Activated naive CD4-positive, alpha-beta T cell treated with anti-CD3 and anti-CD28 coated beads, Interleukin-2, amount 50 U/mL, for 72 hours (primary cell): Measurements from ENCODE around the gene PITPNC1. TPM values are rescaled to one million over a fixed set of nuclear protein-coding genes. Genes with fewer than 3 reads are reported as not detected.
A peak's percentile ranks its signal among the peaks of the same experiment; 100 is the strongest.

Experiments used
- ATAC-seq, 2 donors: fragments of 150-1000 bp; cut with Tn5 transposase; 2 replicates each; pipeline ENCODE4 v1.10.0; 2021; ENCODE audit warnings: mild to moderate bottlenecking in 2 of 2, moderate library complexity in 2 of 2
- DNase-seq, 2 donors: peaks; one replicate each; pipeline ENCODE4 v3.0.0; 2021 to 2022; ENCODE audit warnings: low spot score in 2 of 2
- H3K27ac Mint-ChIP-seq, 2 donors: one replicate each; pipeline ENCODE4 v1.8.0; 2022; ENCODE audit warnings: mild to moderate bottlenecking in 2 of 2, mixed read lengths in 2 of 2
- H3K36me3 Mint-ChIP-seq, 2 donors: one replicate each; pipeline ENCODE4 v1.8.0; 2022; ENCODE audit warnings: mixed read lengths in 2 of 2
- H3K9me3 Mint-ChIP-seq, 2 donors: one replicate each; pipeline ENCODE4 v1.8.0; 2022; ENCODE audit warnings: mixed read lengths in 2 of 2
- total RNA-seq, 2 donors: library from RNA; stranded (reverse); gene quantifications; one replicate each; pipeline ENCODE4 v1.2.3, GENCODE V29; 2022

PITPNC1 gene
- total RNA-seq, 2 donors from 2014 or later = 56.8 to 65.3 TPM

GRCh38 chr17:67602444-67602843 lies 225.4 kb downstream of the PITPNC1 start:
- DNase-seq = no peak
- H3K27ac Mint-ChIP-seq = peak overlapping the region in 1 of 2 donors; percentile 64
- no peaks in the 10 kb centered on the region for H3K9me3 Mint-ChIP-seq
- no peaks in the 10 kb centered on the region for H3K36me3 Mint-ChIP-seq
- ATAC-seq = no peak

- no peaks in the 10 kb centered on the region for H3K9me3 Mint-ChIP-seq
- H3K27ac Mint-ChIP-seq = peak overlapping the region in 1 of 2 donors; percentile 4
- peak; percentile 74 to 78 for ATAC-seq
- no peaks in the 10 kb centered on the region for H3K36me3 Mint-ChIP-seq
- DNase-seq = peak in 1 of 2 donors; percentile 30
Observed at GRCh38 chr17:67602974-67603373, 225.9 kb downstream of the PITPNC1 start.

- Mint-ChIP-seq H3K27ac (no peak overlapping the region), H3K9me3 (no peaks in the 10 kb centered on the region), H3K36me3 (no peaks in the 10 kb centered on the region)
- no peak for DNase-seq
- ATAC-seq = no peak
Observed at GRCh38 chr17:67605256-67605912, 228.3 kb downstream of the PITPNC1 start.

- DNase-seq (no peak), ATAC-seq (no peak)
- Mint-ChIP-seq H3K9me3 (no peaks in the 10 kb centered on the region), H3K27ac (no peak overlapping the region), H3K36me3 (no peaks in the 10 kb centered on the region)
Observed at GRCh38 chr17:67606471-67606870, 229.4 kb downstream of the PITPNC1 start.

DNA sequence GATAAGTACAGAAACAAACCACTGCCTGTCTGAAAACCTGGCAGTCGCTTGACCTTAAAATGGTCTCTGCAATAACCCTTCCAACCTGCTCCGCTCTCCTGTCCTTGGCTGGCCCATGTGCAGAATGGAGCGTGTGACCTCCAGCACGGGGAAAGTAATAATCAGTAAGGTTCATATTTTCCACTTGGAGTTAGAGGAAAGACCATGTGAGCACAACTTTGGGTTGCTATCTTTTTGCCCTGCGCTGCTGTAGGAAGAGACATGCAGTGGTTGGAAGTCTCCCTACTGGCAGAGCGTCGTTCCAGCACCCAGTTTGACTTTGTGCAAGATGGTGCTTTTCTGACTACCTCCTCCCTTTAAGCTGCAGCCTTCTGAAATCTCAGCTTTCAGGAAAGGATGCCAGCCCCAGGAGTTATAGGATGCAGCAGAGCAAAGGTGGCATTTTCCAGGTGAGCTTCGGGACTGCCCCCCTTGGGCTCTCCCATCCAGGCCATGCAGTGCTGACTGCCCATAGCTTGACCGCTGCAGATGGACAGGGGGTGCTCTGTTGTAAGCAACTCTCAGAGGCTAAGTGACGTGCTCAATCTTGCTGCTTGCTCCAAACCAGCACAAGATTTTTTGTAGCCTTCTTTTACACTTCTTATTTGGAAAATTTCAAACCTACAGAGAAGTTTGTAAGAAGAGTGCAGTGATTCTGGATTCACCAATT lies 230.0 kb downstream of the PITPNC1 start:
- no peak for ATAC-seq
- DNase-seq = no peak
- Mint-ChIP-seq H3K9me3 (no peaks in the 10 kb centered on the region), H3K27ac (no peak overlapping the region), H3K36me3 (no peaks in the 10 kb centered on the region)

- no peak for DNase-seq
- H3K36me3 Mint-ChIP-seq = no peaks in the 10 kb centered on the region
- H3K27ac Mint-ChIP-seq = peak overlapping the region in 1 of 2 donors; percentile 56
- no peak for ATAC-seq
- no peaks in the 10 kb centered on the region for H3K9me3 Mint-ChIP-seq
Observed at GRCh38 chr17:67610061-67610460, 233.0 kb downstream of the PITPNC1 start.

DNA sequence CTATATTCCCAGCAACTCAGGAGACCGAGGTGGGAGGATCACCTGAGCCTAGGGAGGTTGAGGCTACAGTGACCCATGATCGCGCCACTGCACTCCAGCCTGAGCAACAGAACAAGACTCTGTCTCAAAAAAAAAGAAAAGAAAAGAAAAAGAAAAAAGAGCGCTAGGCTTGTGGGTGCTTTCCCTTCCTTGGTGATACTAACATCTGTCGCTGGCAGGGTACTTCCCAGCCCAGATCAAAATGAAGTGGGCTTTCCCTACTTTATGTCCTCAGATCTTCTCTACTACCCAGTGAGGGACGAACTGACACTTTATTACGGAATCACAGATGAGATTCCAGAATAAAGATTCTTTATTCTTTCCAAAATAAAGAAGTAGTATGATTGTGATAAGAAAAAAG lies 236.9 kb downstream of the PITPNC1 start:
- DNase-seq = no peak
- Mint-ChIP-seq H3K27ac (peak overlapping the region; percentile 39 to 68), H3K9me3 (no peaks in the 10 kb centered on the region), H3K36me3 (no peaks in the 10 kb centered on the region)
- ATAC-seq = peak in 1 of 2 donors; percentile 33

DNA sequence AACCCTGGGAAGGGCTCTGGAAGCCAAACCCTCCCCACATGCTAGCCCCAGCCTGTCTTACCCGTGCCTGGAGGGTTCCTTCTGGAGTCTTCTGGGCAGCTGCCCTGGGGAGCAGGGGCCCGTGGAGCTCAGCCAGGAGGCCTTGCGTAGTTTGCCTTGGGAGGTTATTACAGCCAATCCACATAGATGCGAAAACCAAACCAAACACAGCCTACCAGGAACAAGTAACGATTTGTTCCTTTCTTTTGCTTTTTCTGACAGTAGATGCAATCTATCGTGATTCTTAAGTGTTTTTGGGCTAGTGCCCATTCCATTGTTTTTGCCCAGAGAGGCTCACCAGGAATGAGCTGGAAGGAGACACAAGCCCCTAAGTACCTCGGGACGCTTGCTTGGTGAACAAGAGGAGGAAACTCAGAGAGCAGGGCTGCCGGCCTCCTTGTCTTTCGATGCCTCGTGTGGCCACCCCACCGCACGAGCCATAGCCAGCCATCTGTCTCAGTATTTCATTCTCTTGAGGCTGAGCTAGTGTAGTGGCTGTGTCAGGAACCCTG lies 238.0 kb downstream of the PITPNC1 start:
- no peaks in the 10 kb centered on the region for H3K9me3 Mint-ChIP-seq
- H3K27ac Mint-ChIP-seq = no peak overlapping the region
- no peaks in the 10 kb centered on the region for H3K36me3 Mint-ChIP-seq
- no peak for DNase-seq
- ATAC-seq = no peak

- Mint-ChIP-seq H3K27ac (peak overlapping the region in 1 of 2 donors; percentile 45), H3K36me3 (no peaks in the 10 kb centered on the region)
- ATAC-seq = no peak
Observed at GRCh38 chr17:67615736-67616135, 238.7 kb downstream of the PITPNC1 start.

GRCh38 chr17:67617304-67617899 lies 240.3 kb downstream of the PITPNC1 start:
- no peak for ATAC-seq

More at GRCh38 chr17:67615736-67616135, 238.7 kb downstream of the PITPNC1 start:
- DNase-seq = no peak
- no peaks in the 10 kb centered on the region for H3K9me3 Mint-ChIP-seq

DNA sequence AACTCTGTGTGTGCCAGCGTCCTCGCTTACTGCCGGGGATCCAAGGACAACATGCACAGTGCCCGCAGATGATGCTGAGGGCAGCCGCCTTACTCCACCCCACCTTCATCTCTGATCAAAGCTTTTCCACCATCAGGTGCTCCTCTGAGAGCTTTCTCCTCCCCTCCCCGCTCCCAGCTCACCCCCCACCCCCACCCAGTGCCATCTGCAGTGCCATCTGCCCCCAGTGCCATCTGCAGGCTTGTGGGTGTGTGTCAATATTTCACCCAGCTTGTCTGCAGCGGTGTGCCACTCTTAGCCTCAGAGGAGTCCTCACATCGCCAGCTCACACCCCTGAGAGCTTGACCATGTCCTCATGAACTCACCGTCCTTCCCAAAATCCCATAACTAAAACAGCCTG lies 242.5 kb downstream of the PITPNC1 start:
- peak overlapping the region in 1 of 2 donors; percentile 92 for H3K27ac Mint-ChIP-seq
- no peak for ATAC-seq
- no peaks in the 10 kb centered on the region for H3K36me3 Mint-ChIP-seq
- no peaks in the 10 kb centered on the region for H3K9me3 Mint-ChIP-seq
- no peak for DNase-seq

More at GRCh38 chr17:67617304-67617899, 240.3 kb downstream of the PITPNC1 start:
- no peak for DNase-seq
- Mint-ChIP-seq H3K27ac (peak overlapping the region in 1 of 2 donors; percentile 48), H3K9me3 (no peaks in the 10 kb centered on the region), H3K36me3 (no peaks in the 10 kb centered on the region)

DNA sequence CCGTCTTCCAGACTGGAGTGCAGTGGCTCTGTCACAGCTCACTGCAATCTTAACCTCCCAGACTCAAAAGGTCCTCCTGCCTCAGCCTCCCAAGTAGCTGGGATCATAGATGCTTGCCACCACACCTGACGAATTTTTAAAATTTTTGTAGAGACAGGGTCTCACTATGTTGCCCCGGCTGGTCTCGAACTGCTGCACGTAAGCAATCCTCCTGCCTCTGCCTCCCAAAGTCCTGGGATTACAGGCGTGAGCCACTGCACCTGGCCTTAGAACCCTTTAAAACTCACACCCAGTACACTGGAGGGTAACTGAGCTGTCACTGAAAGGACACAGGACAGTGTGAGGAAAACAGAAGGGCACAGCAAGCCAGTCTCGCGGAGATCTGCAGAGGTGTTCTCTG lies 243.0 kb downstream of the PITPNC1 start:
- DNase-seq (no peak), ATAC-seq (no peak)
- Mint-ChIP-seq H3K9me3 (no peaks in the 10 kb centered on the region), H3K36me3 (no peaks in the 10 kb centered on the region), H3K27ac (peak overlapping the region in 1 of 2 donors; percentile 92)

- no peak overlapping the region for H3K27ac Mint-ChIP-seq
- H3K36me3 Mint-ChIP-seq = no peaks in the 10 kb centered on the region
- no peak for DNase-seq
- ATAC-seq = no peak
- H3K9me3 Mint-ChIP-seq = no peaks in the 10 kb centered on the region
Observed at GRCh38 chr17:67620636-67621035, 243.6 kb downstream of the PITPNC1 start.

GRCh38 chr17:67623767-67624166 lies 246.7 kb downstream of the PITPNC1 start:
- no peaks in the 10 kb centered on the region for H3K9me3 Mint-ChIP-seq
- no peak overlapping the region for H3K27ac Mint-ChIP-seq
- no peaks in the 10 kb centered on the region for H3K36me3 Mint-ChIP-seq
- ATAC-seq = no peak
- no peak for DNase-seq

DNA sequence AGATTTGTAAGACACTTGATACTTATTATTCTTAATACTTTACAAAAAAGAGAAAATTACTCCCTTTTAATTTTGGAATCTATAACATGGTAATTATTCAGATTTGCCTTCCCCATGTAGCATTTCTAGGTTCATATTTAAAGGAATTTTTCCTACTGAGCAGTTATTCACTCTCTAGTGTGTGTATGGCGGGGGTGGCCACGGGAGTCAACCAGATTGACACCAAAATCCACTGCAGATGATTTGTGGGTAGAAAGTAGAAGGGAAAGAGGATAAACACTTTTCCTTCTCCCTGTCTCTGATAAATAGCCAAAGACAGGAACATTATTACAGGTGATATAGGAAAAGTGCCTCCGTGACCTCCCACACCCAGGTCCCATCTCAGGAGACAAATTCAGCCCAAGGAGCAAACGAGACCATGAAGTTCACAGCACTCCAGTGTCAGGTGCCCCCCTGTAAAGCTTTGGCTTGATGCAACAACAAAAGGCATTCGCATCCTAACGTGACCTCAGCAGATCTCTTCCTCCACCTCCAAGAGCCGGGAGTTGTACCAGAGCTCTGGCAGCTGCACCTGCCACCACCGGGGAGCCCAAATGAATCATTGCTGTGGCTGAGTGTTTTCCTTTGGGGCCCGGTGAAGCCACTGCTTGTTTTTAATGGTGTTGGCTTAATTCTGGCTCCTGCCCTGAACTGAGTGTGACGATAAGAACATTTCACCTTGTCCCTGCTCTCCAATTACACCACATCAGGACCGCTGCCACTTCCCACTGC lies 248.0 kb downstream of the PITPNC1 start:
- ATAC-seq (no peak), DNase-seq (no peak)
- Mint-ChIP-seq H3K36me3 (no peaks in the 10 kb centered on the region), H3K27ac (peak overlapping the region in 1 of 2 donors; percentile 61), H3K9me3 (no peaks in the 10 kb centered on the region)

- no peaks in the 10 kb centered on the region for H3K9me3 Mint-ChIP-seq
- H3K36me3 Mint-ChIP-seq = no peaks in the 10 kb centered on the region
- ATAC-seq = no peak
- H3K27ac Mint-ChIP-seq = no peak overlapping the region
- no peak for DNase-seq
Observed at GRCh38 chr17:67625971-67626370, 248.9 kb downstream of the PITPNC1 start.
